Right lobe of liver (tissue), 6 donors: Measurements from ENCODE around the gene HM13. TPM values are rescaled to one million over a fixed set of nuclear protein-coding genes. Genes with fewer than 3 reads are reported as not detected.
"Not testable (repeated sequence)": the region's sequence is repeated elsewhere in the genome, so short reads cannot be mapped to it uniquely, and the experiment has no call there.

ENCODE experiments used
- ATAC-seq, 4 donors: fragments of 200-7000 bp; cut with Tn5 transposase; one replicate each; pipeline ENCODE4 v1.9.1; 2020; ENCODE audit warnings: mild to moderate bottlenecking in 4 of 4, moderate library complexity in 4 of 4
- DNase-seq, 3 donors: peaks; one replicate each; pipeline ENCODE4 v3.0.0-alpha.2; 2020
- H3K27ac ChIP-seq, 3 donors: fragments of 200-600 bp; one replicate each; pipeline ENCODE4 v1.8.0; 2022
- H3K27me3 ChIP-seq, 2 donors: fragments of 200-600 bp; one replicate each; pipeline ENCODE4 v1.8.0; 2022
- H3K36me3 ChIP-seq, 4 donors: fragments of 200-600 bp; sonication (generic) in 1 of 4; one replicate each; pipeline versions ENCODE4 v1.5.1 to v1.8.0; 2017 to 2022; ENCODE audit warnings: control low read depth in 1 of 4
- H3K4me1 ChIP-seq, 4 donors: fragments of 200-600 bp; sonication (generic) in 1 of 4; one replicate each; pipeline versions ENCODE4 v1.5.1 to v1.8.0; 2017 to 2022; ENCODE audit warnings: control low read depth in 1 of 4
- H3K4me3 ChIP-seq, 3 donors: fragments of 200-600 bp; one replicate each; pipeline ENCODE4 v1.8.0; 2022
- H3K9me3 ChIP-seq, 4 donors: fragments of 200-600 bp; sonication (generic) in 1 of 4; one replicate each; pipeline versions ENCODE4 v1.5.1 to v1.8.0; 2017 to 2022; ENCODE audit warnings: control low read depth in 1 of 4
- CTCF ChIP-seq, 4 donors: fragments of 200-600 bp in 3 of 4; fragments of 450-650 bp in 1 of 4; IDR thresholded peaks; one replicate each; pipeline versions ENCODE4 v1.5.1 to v1.8.0; 2016 to 2022; ENCODE audit warnings: antibody characterized with exemption in 4 of 4, mild to moderate bottlenecking in 2 of 4
- POLR2A ChIP-seq: fragments of 450-650 bp; IDR thresholded peaks from one replicate; pipeline ENCODE4 v1.6.1; 2017; ENCODE audit warnings: antibody characterized with exemption, mild to moderate bottlenecking
- WGBS: methylation state at CpG from one replicate; pipeline ENCODE4 v1.1.6; 2018; ENCODE audit warnings: low coverage, low lambda C conversion rate; ENCODE audit not compliant: insufficient coverage; ENCODE audit errors: missing lambda C conversion rate; 5-methylcytosine and 5-hydroxymethylcytosine counted together
- intact Hi-C, 2 donors: fragments of 100-400 bp; cut with DNase I; formaldehyde crosslinking; loops; one replicate each; pipeline versions ENCODE4 v1.11.2 to v1.14.1; 2022
- total RNA-seq, 6 experiments: library from RNA; depleted of rRNA in 2 of 6; stranded (reverse); fragments of >200 nt in 2 of 6; fragmentation: NEBNext Ultra II Directional in 3 of 6; extraction: Animal tissue kit (Norgen Biotek cat#: 25700) in 3 of 6; gene quantifications; one replicate each; pipeline versions ENCODE4 v1.1.0 to v1.2.4, GENCODE V29; 2016 to 2023
- donor health status: DM: no; HTN: yes; CAD: no.
- donor health status: DM: no; HTN: no; CAD: no.
- donor health status: DM: no; HTN: no; CAD: no.
- donor health status: DM: no; HTN: yes; CAD: no.
- donor health status: DM: no; HTN: yes; CAD: no.

Gene HM13
- total RNA-seq, 6 experiments from 2014 or later, result 78.1 to 141 (median 114) TPM

- Histone ChIP-seq H3K36me3 (no peaks in the 10 kb centered on the region), H3K27me3 (no peaks in the 10 kb centered on the region), H3K4me3 (no peak overlapping the region), H3K27ac (no peak overlapping the region), H3K4me1 (peaks cover 0 to under 1% (median 0%) of the 10 kb centered on the region in 4 donors), H3K9me3 (no peaks in the 10 kb centered on the region)
- no peak for ATAC-seq
- 92% methylated on average over 6 of the region's 6 CpGs for WGBS
- no peak for DNase-seq
- no peak for TF ChIP-seq CTCF (IDR thresholded peaks at IDR 0.05)
- TF ChIP-seq POLR2A, result no peak
- intact Hi-C loops, result no loop called here
Observed at GRCh38 chr20:31579245-31579644, 65.0 kb downstream of the HM13 start.

GRCh38 chr20:31579941-31580651, 65.9 kb downstream of the HM13 start:
- H3K4me3 ChIP-seq, DNase-seq, H3K9me3 ChIP-seq, H3K4me1 ChIP-seq, ATAC-seq, H3K36me3 ChIP-seq, H3K27me3 ChIP-seq, H3K27ac ChIP-seq, intact Hi-C loops: not testable (repeated sequence)
- WGBS, result 94% methylated on average over 17 of the region's 17 CpGs

GRCh38 chr20:31580706-31581105, 66.5 kb downstream of the HM13 start:
- DNase-seq (no peak), ATAC-seq (no peak)
- TF ChIP-seq POLR2A (no peak), CTCF (IDR thresholded peaks at IDR 0.05) (no peak)
- Histone ChIP-seq H3K36me3 (no peaks in the 10 kb centered on the region), H3K27ac (no peak overlapping the region), H3K4me1 (no peaks in the 10 kb centered on the region), H3K27me3 (no peaks in the 10 kb centered on the region), H3K4me3 (no peak overlapping the region), H3K9me3 (no peaks in the 10 kb centered on the region)
- intact Hi-C loops, result no loop called here
- 80% methylated on average over 7 of the region's 7 CpGs for WGBS

- Histone ChIP-seq H3K27me3 (no peaks in the 10 kb centered on the region), H3K36me3 (no peaks in the 10 kb centered on the region), H3K9me3 (no peaks in the 10 kb centered on the region), H3K4me1 (no peaks in the 10 kb centered on the region), H3K4me3 (no peak overlapping the region), H3K27ac (no peak overlapping the region)
- ATAC-seq (no peak), DNase-seq (no peak)
- intact Hi-C loops, result no loop called here
- 86% methylated on average over 1 of the region's 13 CpGs for WGBS
- no peak for TF ChIP-seq CTCF (IDR thresholded peaks at IDR 0.05)
- TF ChIP-seq POLR2A, result no peak
Observed at GRCh38 chr20:31581391-31581790, 67.1 kb downstream of the HM13 start.

GRCh38 chr20:31587545-31588389, 73.5 kb downstream of the HM13 start:
- ATAC-seq (peak; percentile 86 to 93 (median 89)), DNase-seq (peak in 1 of 3 donors; percentile 65)
- Histone ChIP-seq H3K4me1 (no peaks in the 10 kb centered on the region), H3K4me3 (peak overlapping the region; percentile 39 to 57 (median 49)), H3K27ac (peak overlapping the region; percentile 40 to 70 (median 43)), H3K27me3 (no peaks in the 10 kb centered on the region), H3K36me3 (no peaks in the 10 kb centered on the region), H3K9me3 (no peaks in the 10 kb centered on the region)
- intact Hi-C loops, result no loop called here
- WGBS, result 16% methylated on average over 19 of the region's 76 CpGs
- TF ChIP-seq POLR2A (peak; percentile 29), CTCF (IDR thresholded peaks at IDR 0.05) (no peak)
